HG03045 (cell line): ENCODE measurements around the gene ZFP82.

Experiments used
- ATAC-seq: cut with Tn5 transposase; IDR thresholded peaks from one replicate; pipeline ENCODE4 v1.9.1; 2021; ENCODE audit warnings: mild to moderate bottlenecking, moderate library complexity; ENCODE audit not compliant: unreplicated experiment

ZFP82 gene

DNA sequence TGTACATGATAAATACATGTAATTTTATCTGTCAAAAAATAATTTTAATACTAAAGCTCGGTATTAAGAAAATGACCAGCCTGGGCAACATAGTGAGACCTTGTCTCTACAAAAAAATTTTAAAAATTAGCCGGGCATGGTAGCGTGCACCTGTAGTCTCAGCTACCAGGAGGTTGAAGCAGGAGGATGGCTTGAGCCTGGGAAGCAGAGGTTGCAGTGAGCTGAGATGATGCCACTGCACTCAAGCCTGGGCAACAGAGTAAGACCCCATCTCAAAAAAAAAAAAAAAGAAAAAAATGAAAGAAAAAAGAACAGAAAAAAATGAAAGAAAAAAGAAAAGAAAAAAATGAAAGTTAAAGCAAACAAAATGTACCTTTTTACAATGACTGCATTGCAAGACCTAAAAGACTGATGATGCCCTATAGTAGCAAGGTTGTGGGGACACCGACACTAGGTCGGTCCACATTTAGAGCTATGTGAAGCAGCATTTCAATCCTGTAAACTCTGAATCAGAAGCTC, 44.7 kb downstream of the ZFP82 start:
- no peak for ATAC-seq

DNA sequence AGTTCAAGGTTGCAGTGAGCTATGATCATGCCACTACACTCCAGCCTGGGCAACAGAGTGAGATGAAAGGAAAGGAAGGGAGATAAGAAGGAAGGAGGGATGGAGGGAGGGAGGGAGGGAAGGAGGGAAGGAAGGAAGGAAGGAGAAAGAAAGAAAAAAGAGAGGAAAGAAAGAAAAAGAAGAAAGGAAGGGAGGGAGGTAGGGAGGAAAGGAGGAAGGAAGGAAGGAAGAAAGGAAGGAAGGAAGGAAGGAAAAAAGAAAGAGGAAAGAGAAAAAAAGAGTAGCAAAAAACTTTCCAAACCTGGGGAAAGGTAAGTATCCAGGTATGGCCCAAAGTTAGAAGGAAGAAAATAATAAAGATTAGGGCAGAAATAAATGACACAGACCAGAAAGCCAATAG, 46.6 kb downstream of the ZFP82 start:
- ATAC-seq, result no peak

DNA sequence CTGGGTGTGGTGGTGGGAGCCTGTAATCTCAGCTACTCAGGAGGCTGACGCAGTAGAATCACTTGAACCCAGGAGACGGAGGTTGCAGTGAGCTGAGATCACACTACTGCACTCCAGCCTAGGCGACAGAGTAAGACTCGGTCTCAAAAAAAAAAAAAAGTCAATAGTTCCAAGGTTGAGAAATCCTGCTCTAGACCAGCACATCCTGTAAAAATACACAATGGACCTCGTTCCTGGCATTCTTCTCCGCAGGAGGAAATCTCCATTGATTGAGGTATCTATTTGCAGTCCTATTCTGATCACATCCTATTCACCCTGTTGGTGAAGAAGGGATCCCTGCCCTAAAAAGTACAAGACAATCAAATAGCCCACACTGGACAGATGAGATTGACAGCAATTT, 54.6 kb downstream of the ZFP82 start:
- no peak for ATAC-seq
